Stimulated activated CD4-positive, alpha-beta T cell treated with anti-CD3 and anti-CD28 coated beads, Interleukin-15, amount 100 ng/mL, for 48 hours (primary cell): ENCODE data around the gene NUTM2D.
"Not testable (repeated sequence)": the region's sequence is repeated elsewhere in the genome, so short reads cannot be mapped to it uniquely, and the experiment has no call there.

Experiments used
- DNase-seq, 2 donors: peaks; one replicate each; pipeline ENCODE4 v3.0.0-alpha.2; 2020; ENCODE audit warnings: low read depth in 2 of 2

NUTM2D gene

DNA sequence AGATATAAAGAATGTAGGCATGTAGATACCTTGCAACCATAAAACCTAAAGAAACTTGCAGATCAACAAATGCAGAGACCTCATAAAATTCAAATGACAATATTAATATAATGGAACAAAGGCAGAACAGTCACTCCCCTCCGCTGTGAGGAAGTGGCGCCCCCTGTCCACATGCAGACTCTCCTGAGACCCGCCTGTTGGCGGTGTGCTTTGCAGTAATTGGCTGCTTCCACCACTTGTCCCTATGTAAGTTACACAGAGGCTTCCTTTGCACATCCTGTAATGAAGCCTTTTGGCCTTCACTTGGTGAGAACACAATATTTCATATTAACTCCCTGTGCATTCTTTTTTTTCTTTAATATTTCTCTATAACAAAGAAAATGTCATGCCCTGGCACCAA lies 21.6 kb downstream of the NUTM2D start:
- not testable (repeated sequence) for DNase-seq

DNA sequence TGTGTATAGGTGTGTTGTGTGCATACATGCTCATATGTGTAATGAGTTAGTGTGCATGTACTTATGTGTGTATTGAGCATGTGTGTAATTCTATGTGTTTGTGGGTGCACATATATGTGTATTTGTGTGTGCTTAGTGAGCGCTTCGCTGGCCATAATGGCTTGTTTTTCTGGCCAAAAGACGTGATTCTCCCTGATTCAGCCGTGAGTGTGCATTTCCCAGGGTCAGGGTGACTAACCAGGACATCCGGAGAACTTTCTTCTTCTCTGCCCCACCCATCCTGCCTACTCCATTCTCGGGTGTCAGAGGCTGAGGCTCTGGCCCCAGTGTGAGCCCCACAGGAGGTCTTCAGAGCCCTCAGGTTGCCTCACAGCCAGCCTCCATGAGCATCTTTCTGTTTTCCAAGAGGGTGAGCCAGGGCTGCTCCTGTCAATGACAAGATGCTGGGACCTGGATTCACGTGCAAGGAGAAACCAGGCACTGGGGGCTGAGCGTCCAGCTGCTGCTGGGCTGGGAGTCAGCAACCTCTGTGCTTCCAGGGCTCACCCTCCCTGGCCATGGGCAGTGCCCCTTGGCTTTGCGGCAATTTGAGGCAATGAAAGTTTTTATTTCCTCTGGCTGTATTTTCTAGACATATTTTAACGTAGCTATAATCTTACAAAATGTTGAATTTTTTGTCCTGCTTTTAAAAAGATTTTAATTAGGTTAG lies 25.8 kb downstream of the NUTM2D start:
- not testable (repeated sequence) for DNase-seq

DNA sequence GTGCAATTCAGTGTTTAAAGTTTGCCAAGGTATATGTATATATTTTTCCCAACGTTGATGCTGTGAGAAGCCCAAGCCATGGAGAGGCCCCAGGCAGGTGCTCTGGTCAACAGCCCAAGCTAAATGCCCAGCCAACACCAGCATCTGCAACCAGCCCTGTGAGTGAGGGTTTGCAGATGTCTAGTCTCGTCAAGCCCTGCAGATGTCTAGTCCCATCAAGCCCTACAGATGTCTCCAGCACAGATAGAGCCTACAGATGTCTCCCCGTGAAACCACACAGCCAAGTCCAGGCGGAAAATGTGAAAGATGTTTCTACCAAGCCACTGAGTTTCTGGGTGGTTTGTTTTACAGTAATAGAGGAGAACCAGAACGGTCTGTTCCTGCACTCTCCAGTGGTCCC lies 26.7 kb downstream of the NUTM2D start:
- not testable (repeated sequence) for DNase-seq

DNA sequence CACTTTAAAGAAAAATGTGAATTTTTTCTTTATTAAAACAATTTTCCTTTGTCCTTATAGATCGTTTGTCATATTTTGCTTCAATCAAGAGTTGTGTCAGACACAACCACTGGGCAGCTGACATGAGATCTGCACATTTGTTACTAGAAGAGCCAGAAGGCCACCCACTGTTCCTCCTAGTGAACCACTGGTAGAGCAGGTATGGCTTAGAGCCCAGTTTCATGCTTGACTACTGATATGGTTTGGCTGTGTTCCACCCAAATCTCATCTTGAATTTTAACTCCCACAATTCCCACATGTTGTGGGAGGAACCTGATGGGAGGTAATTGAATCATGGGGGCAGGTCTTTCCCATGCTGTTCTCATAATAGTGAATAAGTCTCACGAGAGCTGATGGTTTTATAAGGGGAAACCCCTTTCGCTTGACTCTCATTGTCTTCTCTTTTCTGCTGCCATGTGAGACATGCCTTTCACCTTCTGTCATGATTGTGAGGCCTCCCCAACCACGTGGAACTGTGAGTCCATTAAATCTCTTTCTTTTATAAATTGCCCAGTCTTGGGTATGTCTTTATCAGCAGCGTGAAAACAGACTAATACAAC lies 28.3 kb downstream of the NUTM2D start:
- not testable (repeated sequence) for DNase-seq

DNA sequence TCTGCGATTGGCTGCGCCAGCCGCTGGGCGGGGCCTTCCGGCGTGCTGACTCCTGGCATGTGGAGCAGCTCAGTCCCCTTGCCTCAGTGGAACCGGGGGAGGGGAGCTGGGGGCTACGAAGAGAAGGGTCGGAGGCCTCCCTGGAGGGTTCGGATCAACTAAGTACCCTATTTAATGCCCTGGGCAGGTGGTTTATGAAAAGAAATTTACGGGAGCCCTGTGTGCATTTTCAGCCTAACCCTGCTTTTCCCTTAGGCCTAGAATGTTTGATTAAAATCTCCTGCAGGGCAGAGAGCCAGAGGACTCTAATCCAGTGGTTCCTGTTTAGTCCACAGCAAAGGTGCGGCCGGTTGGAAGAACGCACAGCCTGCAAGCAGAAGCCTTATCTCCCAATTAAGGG lies 33.8 kb downstream of the NUTM2D start:
- not testable (repeated sequence) for DNase-seq

DNA sequence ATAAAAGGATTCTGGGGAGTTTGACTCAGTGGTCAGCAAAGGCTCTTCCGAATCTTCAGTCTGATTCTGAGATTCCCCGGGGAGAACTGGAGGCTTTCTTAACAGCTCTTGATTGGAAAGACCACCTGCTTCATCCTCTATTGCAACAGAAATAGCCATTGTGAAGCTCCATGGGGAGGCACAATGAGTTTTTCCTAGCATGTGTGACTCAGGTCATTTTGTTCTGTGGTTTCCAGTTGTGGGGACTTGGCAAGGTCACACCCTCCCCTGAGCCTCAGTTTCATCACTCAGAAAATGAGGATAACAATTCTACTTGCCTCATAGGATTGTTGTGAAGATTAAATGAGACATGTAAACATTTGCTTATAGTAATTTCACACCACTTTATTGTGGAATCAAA lies 38.7 kb downstream of the NUTM2D start:
- DNase-seq, result not testable (repeated sequence)

DNA sequence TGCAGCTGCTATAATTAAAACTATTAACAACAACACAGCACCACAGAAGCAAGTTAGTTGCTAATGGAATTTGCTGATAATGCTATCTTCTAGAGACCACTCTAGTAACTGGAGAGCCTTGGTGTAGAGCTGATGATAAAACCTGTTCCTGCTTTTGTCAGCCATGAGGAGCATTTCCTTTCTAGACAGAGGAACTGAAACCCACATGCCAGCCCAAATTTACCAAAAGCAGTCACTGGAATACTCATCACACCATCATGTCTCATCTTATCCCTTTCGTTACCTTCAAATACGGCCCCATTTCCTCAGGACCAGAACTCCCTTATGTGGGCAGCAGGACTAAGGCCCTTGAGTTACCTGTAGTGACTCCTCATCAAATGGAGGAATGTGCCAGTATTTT lies 40.9 kb downstream of the NUTM2D start:
- not testable (repeated sequence) for DNase-seq

DNA sequence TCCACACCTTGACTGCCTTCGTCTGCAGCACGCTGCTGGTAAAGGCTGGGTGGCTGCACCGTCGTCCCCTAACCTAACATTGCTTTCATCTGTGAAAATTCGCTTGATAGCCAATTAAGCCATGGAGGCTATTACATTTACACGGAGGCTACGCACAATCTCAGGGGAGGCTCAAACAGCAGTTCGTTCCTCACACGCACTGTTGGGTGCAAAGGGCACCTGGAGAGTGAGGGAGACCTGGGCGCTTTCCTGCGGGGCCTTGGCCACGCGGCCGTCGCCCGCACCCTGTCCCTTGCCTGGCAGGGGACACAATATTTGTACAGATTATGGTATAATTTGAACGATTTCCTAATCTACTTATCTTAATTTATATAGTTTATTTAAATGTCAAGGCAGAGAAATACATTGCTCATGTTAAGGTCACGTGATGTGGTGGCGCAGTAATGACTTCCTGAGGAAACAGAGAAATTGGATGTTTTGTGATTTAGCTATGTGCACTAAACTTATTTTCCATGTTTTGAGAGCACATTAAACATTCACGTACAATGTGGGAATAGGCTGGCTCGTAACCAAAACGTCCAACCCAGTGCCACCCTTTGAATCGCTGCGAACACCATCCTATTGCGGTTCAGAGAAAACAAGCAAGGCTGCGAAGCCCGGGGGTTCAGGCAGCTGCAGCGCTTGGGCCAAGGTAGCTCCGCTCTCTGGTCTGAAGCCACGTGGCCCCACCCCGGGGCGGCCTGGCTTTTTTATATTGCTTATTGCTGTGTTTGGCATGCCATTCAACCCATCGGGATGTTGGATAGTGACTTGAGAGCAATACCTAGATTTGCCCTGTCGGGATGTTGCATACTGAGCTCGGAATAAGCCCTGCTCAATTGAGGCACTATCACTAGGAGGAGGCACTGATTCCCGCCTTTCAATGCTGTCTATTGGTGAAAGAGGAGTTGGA lies 50.2 kb downstream of the NUTM2D start:
- DNase-seq, result peak in 1 of 2 donors; percentile 0

DNA sequence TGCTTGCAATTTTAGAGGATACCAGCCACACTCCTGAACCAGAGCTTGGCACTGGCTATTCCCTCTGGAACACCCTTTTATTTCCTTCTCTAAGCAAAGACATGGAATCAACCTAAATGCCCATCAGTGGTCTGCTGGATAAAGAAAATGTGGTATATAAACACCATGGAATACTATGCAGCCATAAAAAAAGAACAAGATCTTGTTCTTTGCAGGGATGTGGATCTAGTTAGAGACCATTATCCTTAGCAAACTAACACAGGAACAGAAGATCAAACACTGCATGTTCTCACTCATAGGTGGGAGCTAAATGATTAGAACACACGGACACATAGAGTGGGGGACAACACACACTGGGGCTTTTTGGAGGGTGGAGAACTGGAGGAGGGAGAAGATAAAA lies 56.4 kb downstream of the NUTM2D start:
- DNase-seq, result not testable (repeated sequence)
